Fibroblast of skin of scalp (primary cell): ENCODE results near the gene SPTSSB. TPM values are rescaled to one million over a fixed set of nuclear protein-coding genes. Genes with fewer than 3 reads are reported as not detected.

Source experiments
- DNase-seq: peaks from one replicate; pipeline ENCODE4 v3.0.0-alpha.2; 2013
- polyA plus RNA-seq, 2 experiments: library from polyadenylated mRNA; unstranded; fragments of 120-200 nt; gene quantifications; one replicate each; pipeline ENCODE4 v1.2.1, GENCODE V29; 2013; ENCODE audit not compliant: insufficient read length in 2 of 2

The SPTSSB gene
- not detected for polyA plus RNA-seq (2013, experiment 1 of 2; ENCODE audit: insufficient read length)
- 0.07 TPM for polyA plus RNA-seq (2013, experiment 2 of 2; ENCODE audit: insufficient read length)

- DNase-seq: peak; percentile 13
Measured at GRCh38 chr3:161371441-161372320, at the start of gene SPTSSB. TSS of gene SPTSSB (minus strand) at chr3:161371517. CDS start at chr3:161346323, 25,194 bp downstream.

- DNase-seq: peak; percentile 15
Measured at GRCh38 chr3:161420746-161421145, 49.4 kb upstream of the SPTSSB start.

- no peak for DNase-seq
Measured at GRCh38 chr3:161419555-161420333, 48.4 kb upstream of the SPTSSB start.

- peak; percentile 92 for DNase-seq
Measured at GRCh38 chr3:161415506-161416231, 44.4 kb upstream of the SPTSSB start.

GRCh38 chr3:161414907-161415306 lies 43.6 kb upstream of the SPTSSB start:
- DNase-seq: no peak

GRCh38 chr3:161413855-161414210 lies 42.5 kb upstream of the SPTSSB start:
- DNase-seq: no peak

- DNase-seq: peak; percentile 50
Measured at GRCh38 chr3:161413127-161413854, 42.0 kb upstream of the SPTSSB start.

GRCh38 chr3:161412123-161412522 lies 40.8 kb upstream of the SPTSSB start:
- DNase-seq: no peak

GRCh38 chr3:161409858-161410257 lies 38.5 kb upstream of the SPTSSB start:
- no peak for DNase-seq

- DNase-seq: peak; percentile 58
Measured at GRCh38 chr3:161409069-161409468, 37.8 kb upstream of the SPTSSB start.

- DNase-seq: no peak
Measured at GRCh38 chr3:161406594-161407555, 35.6 kb upstream of the SPTSSB start.

- no peak for DNase-seq
Measured at GRCh38 chr3:161405836-161406235, 34.5 kb upstream of the SPTSSB start.

- DNase-seq: no peak
Measured at GRCh38 chr3:161405087-161405486, 33.8 kb upstream of the SPTSSB start.

GRCh38 chr3:161403251-161403650 lies 31.9 kb upstream of the SPTSSB start:
- peak; percentile 18 for DNase-seq

GRCh38 chr3:161401389-161401788 lies 30.1 kb upstream of the SPTSSB start:
- DNase-seq: no peak

GRCh38 chr3:161400650-161401049 lies 29.3 kb upstream of the SPTSSB start:
- DNase-seq: no peak

- no peak for DNase-seq
Measured at GRCh38 chr3:161395115-161396012, 24.0 kb upstream of the SPTSSB start.

GRCh38 chr3:161393803-161394202 lies 22.5 kb upstream of the SPTSSB start:
- DNase-seq: no peak

GRCh38 chr3:161393310-161393709 lies 22.0 kb upstream of the SPTSSB start:
- no peak for DNase-seq

GRCh38 chr3:161392853-161393252 lies 21.5 kb upstream of the SPTSSB start:
- no peak for DNase-seq
